NCI-H460 (cell line): ENCODE measurements around the gene NUDT4. TPM values are rescaled to one million over a fixed set of nuclear protein-coding genes. Genes with fewer than 3 reads are reported as not detected.
"Not testable (repeated sequence)": the region's sequence is repeated elsewhere in the genome, so short reads cannot be mapped to it uniquely, and the experiment has no call there.

ENCODE experiments used
- DNase-seq: peaks from one replicate; pipeline ENCODE4 v3.0.0-alpha.2; 2016; ENCODE audit warnings: low read depth; ENCODE audit errors: extremely low read depth
- total RNA-seq: library from RNA; depleted of rRNA; stranded (reverse); fragments of >200 nt; shearing (Covaris generic); gene quantifications from 2 replicates; pipeline ENCODE4 v1.2.3, GENCODE V29; 2014

The NUDT4 gene
- total RNA-seq, 1 experiment from 2014 or later: 96.5 TPM

DNA sequence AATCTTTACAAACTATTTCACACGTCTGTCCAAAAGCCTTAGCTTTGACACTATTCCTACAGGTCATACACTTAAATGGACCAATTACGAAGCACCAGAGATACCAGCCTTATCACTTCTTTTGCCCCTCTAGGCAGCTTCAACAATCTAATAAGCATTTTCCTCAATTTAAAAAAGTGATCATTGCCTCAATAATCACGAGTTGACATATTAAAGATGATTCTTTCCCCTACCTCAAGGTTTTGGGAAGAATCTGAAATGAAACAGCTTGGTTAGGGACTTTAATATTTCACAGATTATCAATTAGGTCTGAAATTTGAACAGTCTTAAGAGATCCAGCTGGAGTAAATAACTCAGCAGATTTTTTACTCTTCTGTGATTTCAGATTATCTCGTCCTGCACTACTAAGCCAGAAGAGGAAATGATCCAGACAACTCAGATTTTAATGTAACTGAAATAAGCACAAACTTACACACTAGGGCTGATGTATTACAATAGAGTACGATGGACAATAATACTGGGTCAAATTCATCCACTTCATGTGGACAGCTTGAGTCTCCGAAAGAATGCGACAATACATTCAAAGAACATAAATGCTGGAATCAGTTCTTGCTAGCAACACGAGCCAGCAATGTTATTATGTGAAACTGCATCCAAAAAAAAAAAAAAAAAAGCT lies 48.1 kb downstream of the NUDT4 start:
- no peak for DNase-seq

DNA sequence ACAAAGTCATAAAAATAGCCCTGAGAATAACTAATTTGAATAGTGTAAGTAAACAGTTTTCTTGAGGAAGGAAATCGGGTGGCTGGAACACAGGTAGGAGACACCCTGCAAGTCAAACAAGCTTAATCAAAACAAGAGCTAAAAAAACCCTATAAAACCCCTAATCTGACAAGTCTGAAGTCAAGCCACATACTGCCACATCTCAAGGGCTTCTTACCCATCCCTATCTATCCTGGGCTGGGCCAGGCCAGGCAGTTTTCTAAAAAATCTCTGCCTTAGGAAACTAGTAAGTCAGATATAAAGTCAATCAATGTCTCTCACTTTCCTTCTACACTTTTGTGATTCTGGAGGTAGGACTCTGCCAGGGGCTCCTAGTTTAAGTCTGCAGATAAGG lies 48.7 kb downstream of the NUDT4 start:
- no peak for DNase-seq

DNA sequence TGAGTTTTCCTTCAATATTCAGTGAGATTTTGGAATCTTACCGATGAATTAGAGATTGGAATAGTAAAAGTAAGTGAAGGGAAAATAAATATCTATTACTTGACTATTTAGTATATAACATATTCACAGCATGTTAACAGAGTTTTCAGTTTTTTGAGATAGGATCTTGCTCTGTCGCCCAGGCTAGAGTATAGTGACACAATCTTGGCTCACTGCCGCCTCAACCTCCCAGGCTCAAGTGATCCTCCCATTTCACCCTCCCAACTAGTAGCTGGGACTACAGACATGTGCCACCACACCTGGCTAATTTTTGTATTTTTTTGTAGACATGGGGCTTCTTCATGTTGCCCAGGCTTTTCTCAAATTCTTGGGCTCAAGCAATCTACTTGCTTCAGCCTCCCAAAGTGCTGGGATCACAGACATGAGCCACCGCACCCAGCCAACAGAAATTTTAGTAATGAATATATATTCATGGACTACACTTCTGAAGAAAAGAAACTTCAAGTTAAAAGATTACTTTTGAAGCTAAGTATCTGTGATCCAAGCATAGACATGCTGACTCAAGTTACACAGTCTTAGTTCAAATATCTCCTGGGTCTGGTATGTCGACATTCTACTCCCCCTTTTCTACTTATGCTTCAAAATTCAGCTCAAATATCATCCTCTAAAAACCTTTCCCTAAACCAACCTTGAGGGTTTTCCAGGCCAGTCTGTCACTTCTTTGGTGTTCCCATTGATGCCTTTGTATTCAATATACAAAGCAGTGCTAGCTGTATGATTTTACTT lies 50.2 kb downstream of the NUDT4 start:
- DNase-seq: no peak

DNA sequence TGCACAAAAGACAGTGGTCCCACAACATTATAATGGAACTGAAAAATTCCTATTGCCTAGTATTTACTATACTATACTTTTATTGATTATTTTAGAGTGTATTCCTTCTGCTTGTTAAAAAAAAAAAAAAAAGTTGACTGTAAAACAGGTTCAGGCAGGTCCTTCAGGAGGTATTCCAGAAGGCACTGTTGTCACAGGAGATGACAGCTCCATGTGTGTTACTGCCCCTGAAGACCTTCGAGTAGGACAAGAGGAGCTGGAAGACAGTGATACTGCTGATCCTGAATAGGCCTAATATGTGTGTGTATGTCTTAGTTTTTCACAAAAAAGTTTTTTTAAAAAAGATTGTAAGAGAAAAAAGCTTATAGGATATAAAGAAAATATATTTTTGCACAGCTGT lies 51.7 kb downstream of the NUDT4 start:
- DNase-seq: no peak

DNA sequence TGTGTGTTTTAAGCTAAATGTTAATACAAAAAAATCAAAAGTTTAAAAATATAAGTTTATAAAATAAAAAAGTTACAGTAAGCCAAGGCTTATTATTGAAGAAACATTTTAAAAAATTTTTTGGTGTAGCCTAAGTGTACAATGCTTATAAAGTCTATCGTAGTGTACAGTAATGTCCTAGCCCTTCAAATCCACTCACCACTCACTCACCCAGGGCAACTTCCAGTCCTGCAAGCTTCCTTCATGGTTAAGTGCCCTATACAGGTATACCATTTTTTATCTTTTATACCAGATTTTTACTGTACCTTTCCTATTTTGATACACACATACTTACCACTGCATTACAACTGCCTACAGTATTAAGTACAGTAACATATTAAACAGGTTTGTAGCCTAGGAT lies 52.1 kb downstream of the NUDT4 start:
- no peak for DNase-seq

DNA sequence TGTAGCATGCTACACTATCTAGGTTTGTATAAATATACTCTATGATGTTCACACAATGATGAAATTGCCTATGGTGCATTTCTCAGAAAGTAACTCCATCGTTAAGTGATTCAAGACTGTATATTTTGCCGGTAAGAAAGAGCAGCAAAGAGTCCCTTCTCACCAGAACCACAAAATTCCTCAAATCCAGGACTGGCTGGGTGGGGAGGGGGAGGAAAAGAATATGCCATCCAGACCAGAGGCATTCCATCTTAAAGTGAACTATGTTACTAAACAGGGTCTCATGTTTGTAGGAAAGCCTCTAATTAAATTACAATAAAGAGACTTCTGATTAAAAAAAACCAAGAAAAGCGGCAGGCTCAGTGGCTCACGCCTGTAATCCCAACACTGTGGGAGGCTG lies 52.6 kb downstream of the NUDT4 start:
- DNase-seq: no peak

DNA sequence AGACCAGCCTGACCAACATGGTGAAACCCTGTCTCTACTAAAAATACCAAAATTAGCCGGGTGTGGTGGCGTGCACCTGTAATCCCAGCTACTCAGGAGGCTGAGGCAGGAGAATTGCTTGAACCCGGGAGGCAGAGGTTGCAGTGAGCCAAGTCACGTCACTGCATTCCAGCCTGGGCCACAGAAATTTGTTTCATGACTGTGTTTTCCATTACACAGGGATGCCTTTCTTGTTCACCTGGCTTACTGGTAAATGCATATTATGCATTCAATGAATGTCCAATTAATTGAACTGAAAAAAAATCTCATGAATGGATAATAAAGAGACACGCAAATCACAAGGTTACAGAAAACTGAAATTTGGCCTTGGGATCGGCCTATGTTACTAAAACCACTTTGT lies 54.3 kb downstream of the NUDT4 start:
- not testable (repeated sequence) for DNase-seq

DNA sequence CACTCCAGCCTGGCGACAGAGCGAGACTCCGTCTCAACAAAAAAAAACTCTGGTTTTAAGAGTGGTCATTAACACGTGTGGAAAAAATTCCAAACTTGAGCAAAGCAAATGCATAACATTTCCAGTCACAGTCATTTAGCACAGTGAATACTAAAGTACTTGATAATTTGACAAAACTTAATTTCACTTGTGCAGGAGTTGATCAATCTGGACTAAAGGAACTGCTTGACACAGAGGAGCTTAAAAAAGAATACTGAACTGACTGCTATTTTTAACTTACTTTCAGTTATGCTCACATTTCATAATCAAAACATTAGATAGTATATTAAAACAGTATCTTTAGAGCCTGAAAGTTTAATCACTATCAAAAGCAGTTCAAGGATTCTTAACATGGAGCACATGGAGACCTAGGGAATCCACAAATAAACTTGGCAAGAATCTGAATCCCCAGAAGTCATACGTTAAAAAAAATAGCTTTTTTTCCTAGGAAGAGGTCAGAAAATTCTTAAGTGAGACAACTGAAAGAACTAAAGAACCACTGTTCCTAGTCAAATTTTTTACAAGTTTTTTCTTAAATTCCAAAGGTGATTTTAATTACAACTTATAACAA lies 56.6 kb downstream of the NUDT4 start:
- DNase-seq: no peak

DNA sequence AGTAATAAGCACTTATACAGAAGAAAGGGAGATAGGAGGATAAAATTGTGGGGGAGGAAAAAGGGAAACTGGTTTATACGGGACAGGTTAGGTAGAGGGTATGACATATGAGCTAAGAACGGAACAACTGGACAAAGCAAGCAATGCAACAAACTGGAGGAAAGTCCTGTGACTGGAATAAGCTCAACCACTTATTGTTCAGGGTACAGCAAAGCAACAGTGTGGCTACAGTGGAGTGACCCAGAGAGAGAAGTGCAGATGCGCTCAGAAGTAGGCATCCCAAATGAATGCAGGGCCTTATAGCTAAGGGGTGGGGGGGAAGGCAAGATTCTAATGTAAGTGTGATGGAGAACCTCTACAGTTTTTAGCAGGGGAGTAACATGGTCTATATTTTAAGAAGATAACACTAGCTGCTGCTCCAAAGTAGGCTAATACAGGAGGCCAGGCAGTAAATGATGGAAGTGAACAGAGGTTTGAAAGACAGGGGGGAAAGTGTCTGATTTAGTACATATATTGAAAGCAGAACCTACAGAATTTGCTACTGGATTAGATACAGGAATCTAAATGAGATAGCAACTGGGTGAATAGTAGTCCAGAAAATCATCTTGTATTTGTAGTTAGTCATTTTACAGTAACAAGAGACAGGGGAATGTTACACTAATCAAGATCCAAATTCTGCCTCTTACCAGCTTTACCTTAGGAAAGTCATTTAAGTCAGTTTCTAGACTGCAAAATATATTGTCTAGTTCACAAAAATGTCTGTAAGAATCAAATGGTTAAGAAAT lies 60.7 kb downstream of the NUDT4 start:
- DNase-seq: no peak

DNA sequence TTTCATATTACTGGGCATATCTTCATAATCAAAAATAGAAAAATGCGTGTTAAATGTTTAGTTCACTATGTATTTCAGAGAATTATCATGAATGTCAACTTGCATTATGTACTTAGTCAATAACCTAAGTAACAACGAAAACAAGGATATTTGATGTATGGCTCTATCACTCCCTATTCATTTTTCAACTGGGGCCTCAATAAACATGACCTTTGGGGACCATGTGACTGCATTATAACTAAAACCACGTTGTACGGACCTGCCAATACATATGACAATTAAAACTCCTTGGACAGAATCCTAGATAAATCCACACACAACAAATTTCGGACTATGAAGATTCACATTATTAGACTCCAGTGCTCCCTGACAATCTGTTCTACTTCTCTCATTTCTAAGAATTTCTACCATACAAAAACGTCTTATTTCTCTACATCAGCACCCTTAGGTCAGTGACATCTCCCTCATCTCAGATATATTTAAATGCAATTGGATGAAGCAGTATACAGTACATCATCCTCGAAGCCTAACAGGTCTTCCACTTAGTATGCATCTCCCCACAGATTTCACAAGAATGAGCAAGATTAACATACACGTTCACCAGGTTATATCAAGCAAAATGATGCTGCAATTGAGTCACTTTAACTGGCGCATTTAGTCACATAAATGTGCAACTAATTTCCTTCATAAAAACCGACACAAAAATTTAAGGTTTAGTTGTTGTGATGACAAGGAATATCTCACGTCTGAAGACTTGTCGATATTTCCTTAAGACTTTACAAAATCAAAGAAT lies 62.5 kb downstream of the NUDT4 start:
- no peak for DNase-seq

DNA sequence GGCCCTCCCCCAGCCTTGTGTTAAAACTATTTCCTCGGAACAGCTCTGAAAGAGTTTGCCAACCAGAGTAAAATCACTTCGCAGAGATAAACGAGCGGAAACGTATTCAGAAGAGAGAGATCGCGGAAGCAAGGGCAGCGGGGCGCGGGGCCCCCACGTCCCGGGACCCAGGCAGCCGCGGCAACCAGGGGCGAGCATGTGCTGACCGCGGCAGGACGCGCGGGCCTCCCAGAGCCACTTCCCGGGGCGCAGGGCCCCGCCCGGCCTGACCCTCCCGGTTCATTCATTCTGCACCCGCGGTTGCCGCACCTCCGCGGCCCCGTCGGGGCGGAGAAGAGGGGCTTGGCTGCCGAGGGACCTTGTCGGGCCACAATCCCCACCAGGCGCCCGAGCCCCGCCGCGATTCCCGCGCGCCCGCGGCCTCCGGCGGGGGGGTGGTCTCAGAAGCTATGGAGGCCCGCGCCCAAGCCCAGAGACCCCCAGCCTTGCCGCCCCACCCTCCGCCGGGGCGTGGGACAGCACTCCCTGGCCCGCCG lies 63.4 kb downstream of the NUDT4 start:
- DNase-seq: no peak

DNA sequence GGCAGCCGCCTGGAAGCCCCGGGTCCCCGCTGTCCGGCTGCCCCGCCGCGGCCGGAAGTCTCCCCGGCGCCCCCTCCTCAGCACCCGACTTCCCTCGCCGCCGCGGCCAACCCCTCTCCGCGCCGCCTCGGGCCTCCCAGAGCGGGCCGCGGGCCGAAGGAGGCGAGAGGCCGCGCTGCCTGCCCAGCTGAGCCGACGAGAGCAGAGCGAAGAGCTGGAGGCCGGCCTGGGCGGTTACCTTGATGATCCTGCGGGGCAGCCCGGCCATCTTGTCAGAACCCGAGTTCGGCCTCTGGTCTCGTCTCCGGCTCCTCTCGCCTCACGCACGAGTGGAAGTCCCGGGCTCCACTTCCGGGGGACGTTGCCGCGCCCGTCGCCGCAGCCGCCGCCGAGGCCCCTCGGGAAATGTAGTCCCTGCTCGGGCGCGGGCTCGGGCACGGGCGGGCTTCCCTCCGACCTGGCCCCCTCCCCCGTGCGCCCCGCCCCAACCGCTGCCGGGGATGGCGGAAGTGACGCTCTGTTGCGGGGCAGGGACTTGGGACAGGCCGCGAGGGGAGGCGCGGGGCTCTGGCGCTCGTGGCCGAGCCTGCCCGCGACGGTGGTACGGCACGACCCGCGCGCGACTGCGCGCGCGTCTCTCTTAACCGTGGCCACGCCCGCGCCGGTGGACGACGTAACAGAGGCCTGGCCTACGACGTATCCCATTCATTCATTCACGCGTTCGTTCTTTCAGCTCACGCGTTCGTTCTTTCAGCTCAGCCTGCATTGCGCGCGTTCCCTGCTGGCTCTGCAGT lies 64.1 kb downstream of the NUDT4 start, which contains the start of gene UBE2N:
TSS of gene UBE2N (minus strand) at position 331 of the 794 bp plus-strand sequence. CDS start at position 268, 63 bp downstream.
- peak; percentile 91 for DNase-seq

DNA sequence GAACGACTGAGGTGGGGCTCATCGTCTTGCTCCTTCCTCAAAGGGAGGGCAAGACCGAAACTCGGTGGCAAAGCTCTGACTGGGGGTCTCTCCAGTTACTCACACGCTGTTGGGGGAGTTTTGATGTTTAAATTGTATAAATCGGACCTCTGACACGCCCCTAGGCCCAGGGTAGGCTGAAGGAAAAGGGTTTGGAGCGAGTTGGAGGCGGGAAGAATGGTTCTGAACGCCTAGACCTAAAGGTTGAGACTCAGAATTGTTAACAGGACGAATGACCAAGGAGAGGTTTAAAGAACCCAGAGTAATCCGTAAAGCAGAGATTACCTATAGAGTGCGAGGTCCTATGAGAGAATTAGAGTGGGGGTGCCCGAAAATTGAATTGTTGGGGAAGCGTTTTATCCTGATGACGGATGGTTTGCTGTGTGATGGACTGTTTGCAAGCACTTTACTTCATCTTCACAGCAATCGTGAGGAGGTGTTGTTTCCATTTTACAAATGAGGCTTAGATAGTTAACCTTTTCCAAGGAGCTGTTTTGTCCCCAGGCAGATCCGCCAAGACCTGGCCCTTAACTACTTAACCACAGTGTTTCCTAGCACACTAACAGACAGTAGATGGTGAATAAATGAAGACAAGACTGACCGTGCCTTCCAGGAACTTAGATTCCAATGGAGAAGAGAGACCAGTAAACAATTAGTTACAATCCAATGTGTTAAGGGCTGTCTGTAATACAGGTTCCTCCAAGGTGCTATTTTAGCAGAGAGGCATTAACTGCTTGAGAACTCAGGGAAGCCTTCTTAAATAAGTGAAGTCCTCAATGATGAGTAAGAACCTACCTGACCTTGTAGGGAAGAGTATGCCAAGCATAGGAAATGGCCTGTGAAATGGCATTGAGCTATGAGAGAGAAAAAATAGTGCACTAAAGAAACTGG lies 65.0 kb downstream of the NUDT4 start:
- no peak for DNase-seq

DNA sequence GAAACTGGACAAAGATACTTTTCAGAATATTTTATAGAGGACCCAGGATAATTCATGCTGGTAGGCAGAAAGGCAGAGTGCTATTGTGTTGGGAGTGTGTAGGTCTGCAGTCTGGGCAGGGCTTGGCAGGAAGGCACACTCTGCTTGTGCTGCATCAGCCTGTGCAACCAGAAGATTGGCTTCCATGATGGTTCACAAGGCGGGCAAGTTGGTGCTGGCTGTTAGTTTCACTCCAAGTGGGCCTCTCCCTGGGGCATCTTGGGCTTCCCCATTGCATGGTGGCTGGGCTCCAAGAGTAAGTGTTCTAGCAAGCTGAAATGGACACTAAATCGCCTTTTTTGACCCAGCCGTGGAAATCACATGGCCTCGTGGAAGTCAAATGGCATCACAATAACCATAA lies 65.9 kb downstream of the NUDT4 start:
- no peak for DNase-seq

DNA sequence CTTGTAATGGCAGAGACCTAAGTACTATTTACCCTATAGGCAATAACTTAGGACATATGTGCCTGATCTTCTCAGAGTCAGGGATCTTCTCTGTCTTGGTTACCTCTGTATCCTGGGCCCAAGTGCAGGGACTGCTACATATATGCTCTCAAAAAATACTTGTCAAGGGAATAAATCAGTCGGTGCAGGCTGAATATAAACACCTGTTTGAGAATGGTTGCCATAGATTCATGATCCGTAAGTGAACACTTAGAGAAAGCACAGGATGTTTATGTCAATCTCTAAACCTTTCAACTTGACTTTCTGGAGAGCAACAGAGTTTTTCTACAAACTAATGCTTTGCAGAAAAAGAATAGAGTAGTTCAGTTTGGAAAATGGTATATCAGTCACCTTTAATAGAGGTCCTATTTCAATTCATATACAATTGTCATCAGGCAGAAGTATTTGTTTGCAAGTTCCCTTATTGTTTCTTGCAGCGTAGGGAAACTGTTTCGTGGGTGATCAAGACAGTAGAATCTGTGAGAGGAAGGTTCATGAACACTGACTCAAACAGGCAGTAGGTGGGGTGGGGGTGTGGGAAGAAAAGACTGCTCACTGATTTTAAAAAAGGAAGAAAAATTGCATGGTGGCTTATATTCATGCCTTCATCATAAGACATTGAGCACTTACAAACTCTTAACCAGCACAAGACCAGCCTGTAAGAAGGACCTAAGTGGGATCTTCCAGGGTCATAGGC lies 70.0 kb downstream of the NUDT4 start:
- DNase-seq: no peak

DNA sequence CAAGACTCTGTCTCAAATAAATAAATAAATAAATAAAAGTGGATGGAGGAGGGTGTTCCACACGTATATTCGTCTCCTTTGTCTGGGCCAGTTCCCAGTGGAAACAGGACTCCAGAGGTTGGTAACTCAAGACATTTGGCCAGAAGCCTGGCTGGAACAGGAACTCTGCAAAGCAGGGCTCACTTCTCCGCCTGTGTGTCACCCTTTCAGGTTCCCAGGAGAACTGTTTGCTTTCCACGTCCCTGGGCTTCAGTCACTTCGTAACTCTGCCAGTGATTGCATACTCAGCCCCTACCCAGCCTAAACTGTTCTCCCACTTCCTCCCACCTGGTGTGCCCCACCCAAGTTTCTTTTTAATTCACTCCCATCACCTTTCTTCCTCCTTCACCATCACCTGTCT lies 71.1 kb downstream of the NUDT4 start:
- no peak for DNase-seq

DNA sequence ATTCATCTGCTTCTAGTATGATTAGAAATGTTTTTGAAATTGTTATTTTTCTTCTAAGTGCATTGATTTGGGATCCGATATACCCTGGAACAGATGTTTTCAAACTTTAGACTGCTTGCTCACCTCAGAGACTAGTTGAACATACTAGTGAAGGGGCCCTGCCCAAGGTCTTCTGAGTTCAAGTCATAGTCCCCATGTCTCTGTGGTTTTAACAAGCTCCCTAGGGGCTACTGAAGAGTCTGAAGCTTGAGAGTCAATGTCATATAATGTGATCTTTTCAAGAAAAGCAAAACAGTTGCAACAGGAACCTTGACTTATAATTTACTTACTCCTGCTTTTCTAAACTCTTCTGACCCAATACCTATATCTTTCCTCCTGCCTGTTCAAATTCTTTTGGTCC lies 71.6 kb downstream of the NUDT4 start:
- no peak for DNase-seq
